Stimulated activated CD4-positive, alpha-beta T cell treated with anti-CD3 and anti-CD28 coated beads, Interleukin-1b, Interleukin-23, amount 100 ng/mL, for 1 hour (primary cell): ENCODE results near the gene ATP7B.

ENCODE experiments used
- DNase-seq, 2 donors: peaks; one replicate each; pipeline ENCODE4 v3.0.0-alpha.2; 2020; ENCODE audit warnings: low read depth in 2 of 2

Gene ATP7B

GRCh38 chr13:51978796-51979556 is 32.3 kb downstream of the ATP7B start:
- no peak for DNase-seq

DNA sequence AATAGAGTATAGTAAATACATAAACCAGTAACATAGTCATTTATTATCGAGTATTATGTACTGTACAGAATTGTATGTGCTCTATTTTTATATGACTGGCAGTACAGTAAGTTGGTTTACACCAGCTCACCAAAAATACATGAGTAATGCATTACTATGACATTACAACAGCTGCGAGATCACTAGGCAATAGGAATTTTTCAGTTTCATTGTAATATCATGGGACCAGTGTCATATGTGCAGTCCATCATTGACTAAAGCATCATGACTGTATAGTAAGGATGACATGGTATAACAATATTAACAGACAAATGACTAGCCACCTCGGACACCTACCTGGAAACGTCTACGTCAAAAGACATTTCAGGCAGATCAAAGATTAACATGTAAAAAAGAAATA is 33.6 kb downstream of the ATP7B start:
- no peak for DNase-seq

DNA sequence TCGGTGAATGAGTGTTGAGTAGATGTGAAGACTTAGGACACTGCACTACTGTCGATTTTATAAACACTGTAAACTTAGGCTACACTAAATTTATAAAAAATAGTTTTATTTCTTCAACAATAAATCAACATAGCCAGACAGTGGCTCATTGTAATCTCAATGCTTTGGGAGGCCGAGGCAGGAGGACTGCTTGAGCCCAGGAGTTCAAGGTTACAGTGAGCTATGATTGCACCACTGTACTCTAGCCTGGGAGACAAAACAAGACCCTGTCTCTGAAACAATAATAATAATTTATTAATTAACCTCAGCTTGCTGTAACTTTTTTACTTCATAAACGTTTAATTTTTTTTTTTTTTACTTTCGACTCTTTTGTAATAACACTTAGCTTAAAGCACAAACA is 34.4 kb downstream of the ATP7B start:
- DNase-seq = no peak

DNA sequence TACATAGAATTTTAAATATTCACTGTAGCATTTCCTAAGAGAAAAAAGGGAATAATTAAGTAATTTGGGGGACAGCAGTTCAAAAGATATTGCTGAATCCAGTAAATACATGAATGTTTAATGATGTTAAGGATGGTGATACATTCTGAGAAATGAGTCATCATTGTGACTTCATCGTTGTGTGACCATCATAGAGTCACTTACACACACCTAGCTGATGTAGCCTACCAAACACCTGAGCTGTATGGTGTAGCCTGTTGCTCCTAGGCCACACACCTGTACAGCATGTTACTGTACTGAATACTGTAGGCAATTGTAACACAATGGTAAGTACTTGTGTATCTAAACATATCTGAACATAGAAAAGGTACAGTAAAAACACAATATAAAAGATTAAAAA is 34.8 kb downstream of the ATP7B start:
- DNase-seq = no peak

DNA sequence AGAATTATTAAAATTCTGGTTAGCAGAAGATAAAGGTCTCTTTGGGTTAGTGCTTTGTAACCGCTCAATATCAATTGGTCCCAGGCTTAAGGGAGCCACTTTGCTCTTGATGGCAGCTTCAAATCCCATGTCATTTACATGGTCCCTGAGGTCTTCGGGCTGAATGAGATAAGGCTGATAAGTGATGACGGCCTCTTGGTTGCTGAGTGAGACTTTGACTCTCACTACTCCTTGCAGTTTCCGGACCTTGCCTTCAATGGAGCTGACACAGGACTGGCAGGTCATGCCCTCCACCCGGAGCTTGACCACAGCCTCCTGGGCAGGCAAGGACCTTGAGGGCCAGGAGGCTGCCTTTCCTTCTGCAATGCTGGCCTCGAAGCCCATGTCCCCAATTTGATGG is 36.8 kb downstream of the ATP7B start:
- no peak for DNase-seq

DNA sequence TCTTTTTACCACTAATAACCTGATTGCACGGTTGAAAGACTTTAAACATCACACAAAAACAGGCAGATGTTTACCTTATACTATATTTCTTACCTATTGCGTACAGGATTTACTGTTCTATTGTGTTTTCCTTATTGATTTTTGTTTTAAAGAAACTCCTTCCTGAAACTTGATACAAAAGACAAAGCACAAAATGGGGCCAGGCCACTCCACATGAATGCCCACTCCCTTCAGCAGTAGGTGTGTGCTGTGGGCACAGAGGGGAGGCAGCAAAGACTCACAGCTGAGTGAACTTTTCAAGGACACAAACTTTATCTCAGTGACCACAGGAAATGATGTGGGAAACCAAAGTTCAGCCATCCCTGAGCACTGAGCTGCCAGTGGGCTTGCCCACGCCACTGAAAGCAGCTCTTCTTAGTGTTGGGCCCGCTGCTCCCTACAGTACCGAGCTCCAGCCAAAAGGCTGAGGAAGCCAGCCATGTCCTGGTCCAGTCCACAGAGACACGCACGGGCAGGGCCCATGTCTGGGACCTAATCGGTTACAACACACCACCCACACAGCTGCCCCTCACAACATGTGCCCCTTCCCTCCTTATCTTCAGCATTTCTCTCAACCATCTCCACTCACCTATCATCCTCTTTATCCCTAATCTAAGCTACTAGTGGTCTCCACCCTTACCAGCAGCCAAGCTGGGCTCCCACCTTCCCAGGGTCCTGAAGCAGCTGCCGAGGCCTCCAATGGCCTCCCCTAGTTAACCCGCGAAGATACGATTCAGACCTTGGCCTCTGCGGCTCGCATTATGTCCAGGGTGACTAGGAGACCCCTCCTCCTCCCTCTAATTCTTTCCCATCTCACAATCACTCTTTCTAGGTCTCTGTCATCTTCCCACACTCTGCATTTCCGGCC is 39.5 kb downstream of the ATP7B start:
- DNase-seq = no peak

- no peak for DNase-seq
Measured at GRCh38 chr13:51970349-51970748, 40.9 kb downstream of the ATP7B start.

DNA sequence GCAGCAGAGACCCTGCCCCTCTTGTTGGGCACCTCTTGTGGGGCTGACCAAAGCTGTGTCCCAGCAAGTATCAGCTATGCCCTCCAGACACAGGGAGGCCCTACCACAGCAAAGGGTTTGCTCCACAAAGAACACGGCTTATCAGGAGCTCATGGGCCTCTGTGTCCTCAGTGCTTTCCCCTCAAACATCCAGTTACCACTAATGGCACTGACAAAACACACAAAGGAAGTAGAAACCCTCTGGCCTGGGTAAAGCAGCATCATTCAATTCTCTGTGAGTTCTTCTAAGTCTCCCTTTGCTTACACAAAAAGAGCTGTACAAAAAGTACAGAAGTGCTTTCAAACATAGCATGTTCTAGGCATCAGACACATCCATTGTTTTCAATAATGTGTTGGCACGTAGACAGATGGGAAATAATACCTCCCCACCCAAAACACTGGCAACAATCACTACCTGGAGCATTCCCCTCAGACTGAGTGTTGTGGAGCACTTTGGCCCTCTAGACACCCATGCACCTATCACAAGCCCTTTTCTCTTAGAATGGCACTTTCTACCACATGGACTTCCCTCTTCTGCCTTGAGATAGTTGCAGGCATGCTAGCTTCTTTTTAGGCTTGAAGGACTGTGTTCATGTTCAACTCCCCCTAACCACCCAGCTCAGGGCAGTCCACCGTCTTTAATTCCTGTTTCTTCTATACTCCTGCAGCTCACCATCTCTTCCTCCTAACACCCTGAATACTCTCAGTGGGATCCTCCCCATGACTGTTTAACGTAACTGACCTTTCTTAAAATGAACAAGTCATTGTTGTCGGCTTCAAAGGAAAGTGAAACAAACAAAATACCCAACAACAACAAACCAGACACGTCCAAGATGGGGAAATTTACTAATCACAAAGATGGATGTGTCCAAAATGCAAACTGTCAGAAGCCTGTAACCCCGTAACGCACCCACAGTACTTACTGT is 43.5 kb downstream of the ATP7B start:
- DNase-seq = no peak

DNA sequence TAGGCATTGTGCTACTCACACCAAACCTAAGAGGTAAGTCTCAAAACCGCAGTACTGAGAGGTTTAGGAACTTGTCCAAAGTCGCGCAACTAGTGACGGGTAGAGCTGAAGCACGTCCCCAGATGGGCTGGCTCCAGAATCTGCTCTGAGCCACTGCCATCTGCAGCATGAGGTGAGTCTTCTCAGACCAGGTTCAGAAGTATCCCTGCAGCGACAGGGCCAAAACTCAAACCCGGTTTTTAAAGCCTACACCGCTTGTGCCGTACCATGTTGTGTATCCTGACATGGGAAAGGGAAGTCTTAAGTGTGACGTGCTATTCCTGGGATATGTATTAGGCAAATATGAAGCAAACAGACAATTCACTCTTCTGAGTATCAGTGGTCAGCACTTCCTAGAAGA is 45.1 kb downstream of the ATP7B start:
- DNase-seq = no peak

DNA sequence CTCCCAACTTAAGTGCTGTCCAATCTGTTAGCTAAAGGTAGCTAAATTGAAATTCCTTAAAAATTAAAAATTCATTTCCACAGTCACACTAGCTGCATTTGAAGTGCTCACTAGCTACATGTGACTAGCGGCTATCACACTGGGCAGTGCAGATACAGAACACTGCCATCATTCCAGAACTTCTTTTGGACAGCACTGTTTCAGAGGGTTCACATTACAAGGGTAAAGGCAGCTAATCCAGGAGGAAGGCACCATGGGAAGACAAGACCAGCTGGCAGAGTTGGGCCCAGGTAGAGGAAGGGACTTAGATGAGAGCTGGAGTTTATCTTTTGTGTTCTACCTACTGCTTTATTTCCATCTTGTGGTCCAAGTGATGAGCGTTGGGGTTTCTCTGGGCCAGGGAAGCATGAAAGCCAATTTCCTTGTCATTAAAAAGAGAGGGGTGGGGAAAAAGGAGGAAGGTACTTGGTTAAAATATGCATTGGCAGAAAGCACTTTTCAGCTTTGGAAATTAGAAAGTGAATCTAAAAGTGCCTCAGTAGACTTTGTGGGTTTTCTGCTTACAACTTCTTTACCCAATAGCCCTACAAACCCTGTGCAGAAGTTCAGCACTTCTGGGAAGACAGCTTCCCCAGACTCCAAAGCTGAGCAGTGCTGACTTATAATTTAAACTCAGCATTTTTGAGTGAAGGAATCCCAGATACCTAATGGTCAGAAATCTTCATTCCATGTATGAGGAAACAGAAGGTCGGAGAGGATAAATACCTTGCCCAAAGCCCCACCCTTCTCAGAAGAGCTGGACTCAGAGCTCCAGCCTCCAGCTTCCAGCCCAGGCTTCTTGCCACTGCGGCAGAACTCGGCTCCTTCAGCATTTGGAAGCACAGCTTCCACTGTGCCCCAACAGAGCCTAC is 49.5 kb downstream of the ATP7B start:
- DNase-seq = no peak

DNA sequence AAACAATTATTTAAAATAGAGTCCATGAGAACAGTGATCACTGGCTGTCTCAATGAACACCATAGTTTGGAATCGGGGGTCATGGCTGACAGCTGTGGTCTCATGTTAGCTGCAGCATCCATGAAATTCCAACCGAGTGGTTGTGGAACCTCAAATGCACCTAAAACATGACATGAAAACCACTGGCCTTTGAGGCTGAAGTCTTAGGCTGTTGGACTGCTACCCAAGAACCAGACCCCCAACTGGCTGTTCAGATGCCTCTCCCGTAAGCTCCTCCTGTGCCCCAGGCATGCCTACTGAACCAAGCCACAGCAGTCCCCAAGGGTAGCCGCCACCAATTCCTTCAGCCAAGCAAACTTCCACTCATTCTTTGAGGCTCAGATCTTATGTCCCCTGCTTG is 50.5 kb downstream of the ATP7B start:
- no peak for DNase-seq

GRCh38 chr13:51959773-51960172 is 51.5 kb downstream of the ATP7B start:
- no peak for DNase-seq

GRCh38 chr13:51958217-51958547 is 53.1 kb downstream of the ATP7B start:
- DNase-seq = no peak

- no peak for DNase-seq
Measured at GRCh38 chr13:51957377-51958216, 53.7 kb downstream of the ATP7B start.

DNA sequence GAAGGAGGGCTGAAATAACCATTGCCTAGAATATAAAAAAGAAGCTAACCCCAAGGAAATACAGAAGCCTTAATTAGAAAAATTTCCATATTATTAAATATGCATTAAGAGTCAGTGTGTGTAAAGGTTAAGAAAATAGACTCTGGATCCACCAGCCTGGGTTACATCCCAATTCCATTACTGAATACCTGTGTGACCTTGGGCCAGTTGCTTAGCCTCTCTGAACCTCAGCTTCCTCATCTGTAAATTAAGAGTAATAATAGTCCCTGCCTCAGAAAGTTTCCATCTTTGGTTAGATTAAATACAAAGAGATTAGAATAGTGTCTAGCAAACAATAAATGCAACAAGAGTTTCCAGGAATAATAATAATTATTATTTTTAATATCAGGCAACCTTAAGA is 54.5 kb downstream of the ATP7B start:
- no peak for DNase-seq

DNA sequence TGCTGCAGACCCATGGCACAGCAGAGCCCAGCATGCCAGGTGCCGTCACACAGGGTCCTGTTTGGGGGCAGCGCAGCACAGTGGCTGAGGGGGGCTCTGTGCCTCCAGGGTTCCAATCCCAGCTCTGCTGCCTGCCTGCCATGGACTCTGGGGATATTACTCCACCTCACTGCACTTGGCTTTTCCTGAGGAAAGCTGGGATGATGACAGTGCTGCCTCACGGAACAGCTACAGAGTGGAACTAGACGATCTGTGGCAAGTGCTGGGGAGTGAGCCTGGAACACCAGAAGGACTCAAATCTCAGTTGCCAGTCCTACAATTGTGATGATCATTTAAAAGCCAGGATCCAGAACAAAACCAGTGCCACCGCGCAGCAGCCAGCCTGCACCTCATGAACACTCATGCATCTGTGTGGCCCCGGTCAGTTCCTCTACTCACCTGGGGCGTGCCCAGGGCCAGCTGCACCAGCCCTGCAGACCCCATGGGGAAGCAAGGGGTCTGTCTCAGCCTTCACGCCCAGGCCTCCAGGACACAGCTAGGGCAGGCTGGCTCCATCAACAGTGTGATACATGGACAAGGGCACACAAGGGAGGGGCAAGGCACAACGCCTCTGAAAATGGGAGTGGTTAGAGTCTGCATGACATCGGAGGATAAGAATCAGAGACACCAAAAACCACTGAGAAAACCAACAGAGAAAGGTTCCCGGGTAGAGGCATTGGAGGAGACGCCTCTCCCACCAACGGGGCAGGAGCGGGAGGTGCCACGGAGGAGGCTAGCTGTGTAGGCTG is 55.2 kb downstream of the ATP7B start:
- no peak for DNase-seq

- no peak for DNase-seq
Measured at GRCh38 chr13:51955281-51955771, 55.9 kb downstream of the ATP7B start.

DNA sequence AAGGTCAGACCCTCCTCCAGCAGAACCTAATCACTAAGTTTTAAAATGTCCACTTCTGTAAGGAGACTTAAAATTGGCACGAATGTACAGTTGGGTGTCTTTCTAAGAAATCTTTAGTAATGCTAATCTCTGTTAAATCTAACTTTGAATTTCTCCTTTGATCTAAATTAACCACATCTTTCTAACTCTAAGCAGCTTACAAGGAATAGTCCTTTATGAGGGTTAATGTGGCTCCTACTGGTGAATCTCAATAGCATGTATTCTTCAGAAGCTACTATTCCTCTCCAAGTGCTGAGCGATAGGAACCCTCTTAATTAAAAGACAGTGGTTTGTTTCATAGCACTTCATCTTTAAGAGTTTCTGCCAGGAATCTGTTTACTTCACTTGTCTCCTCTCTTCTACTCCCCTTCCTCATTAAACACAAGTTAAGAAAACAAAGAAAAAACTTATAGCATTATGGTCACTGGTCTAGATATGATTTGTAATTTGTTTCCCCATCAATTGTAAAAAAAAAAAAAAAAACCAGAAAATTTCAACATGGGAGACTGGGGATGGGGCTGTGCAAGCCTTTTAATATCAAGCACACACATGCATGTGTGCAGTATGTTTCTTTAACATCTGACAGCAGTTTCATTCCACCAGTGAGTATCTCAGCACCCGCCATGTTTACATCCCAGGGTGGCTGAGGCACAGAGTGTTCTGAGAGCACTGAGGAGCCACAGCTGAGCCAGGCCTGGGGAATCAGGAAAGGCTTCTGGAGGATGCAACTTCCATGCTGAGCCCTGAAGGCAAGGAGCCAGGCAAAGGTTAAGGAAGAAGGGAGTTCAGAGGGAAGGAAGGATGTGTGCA is 57.7 kb downstream of the ATP7B start:
- DNase-seq = no peak
